ENCODE results near the gene PTCHD1.

The PTCHD1 gene

GRCh38 chrX:23396263-23396662 lies 61.6 kb downstream of the PTCHD1 start:
- H2BK120ac ChIP-seq (ENCODE audit: low read depth, low read length) = no peak overlapping the region
- H4K91ac ChIP-seq (ENCODE audit: low read depth, low read length, poor library complexity) = no peak overlapping the region
- no peaks in the 10 kb centered on the region for H3K9me3 ChIP-seq (replicated peaks in 1 of 2; ENCODE audit: control insufficient read depth in 2 of 2, insufficient read depth in 1 of 2, low read depth in 1 of 2, low read length in 2 of 2)
- no peak overlapping the region for H2BK12ac ChIP-seq (ENCODE audit: low read length)
- WGBS, 2 donors (ENCODE audit: extremely low coverage in 2 of 2, insufficient read length in 2 of 2, insufficient replicate concordance in 1 of 2) = no CpG with 5 or more reads among the region's 5 CpGs
- no peak overlapping the region for H3K23ac ChIP-seq (ENCODE audit: low read depth, low read length, poor library complexity)
- no peak overlapping the region for H3K27ac ChIP-seq (replicated peaks; ENCODE audit: low read length)
- no peak overlapping the region for H4K8ac ChIP-seq (ENCODE audit: low read depth, low read length)
- H2AFZ ChIP-seq (ENCODE audit: low read length) = no peak overlapping the region
- no peak overlapping the region for H2AK5ac ChIP-seq (ENCODE audit: low read depth, low read length)
- H2BK15ac ChIP-seq (ENCODE audit: low read length) = no peak overlapping the region
- no peak for DNase-seq (ENCODE audit: low spot score)
- H3K27me3 ChIP-seq (ENCODE audit: control insufficient read depth in 3 of 3, insufficient read depth in 3 of 3, low read depth in 1 of 3, low read length in 3 of 3) = no peaks in the 10 kb centered on the region
- H3K36me3 ChIP-seq (replicated peaks in 1 of 2; ENCODE audit: control insufficient read depth in 2 of 2, insufficient read depth in 2 of 2, low read length in 2 of 2) = no peaks in the 10 kb centered on the region
- H3K4me2 ChIP-seq (ENCODE audit: insufficient read depth, low read length, poor library complexity, severe bottlenecking) = no peak overlapping the region
- no peak overlapping the region for H3K14ac ChIP-seq (ENCODE audit: low read length)
- no peak overlapping the region for H2BK5ac ChIP-seq (ENCODE audit: low read length)
- no peak overlapping the region for H3K4me3 ChIP-seq (ENCODE audit: low read length in 2 of 2)
- no peaks in the 10 kb centered on the region for H3K79me1 ChIP-seq (ENCODE audit: low read depth, low read length)
- H3K9ac ChIP-seq (ENCODE audit: low read depth, low read length, poor library complexity) = no peak overlapping the region
- no peak overlapping the region for H3K18ac ChIP-seq (ENCODE audit: low read length)
- H3K4ac ChIP-seq (ENCODE audit: low read length) = no peak overlapping the region
- no peaks in the 10 kb centered on the region for H3K4me1 ChIP-seq (ENCODE audit: control insufficient read depth in 2 of 2, insufficient read depth in 1 of 2, low read depth in 1 of 2, low read length in 2 of 2)

- no peak overlapping the region for H2BK5ac ChIP-seq (ENCODE audit: low read length)
- H3K4me2 ChIP-seq (ENCODE audit: insufficient read depth, low read length, poor library complexity, severe bottlenecking) = no peak overlapping the region
- H3K79me1 ChIP-seq (ENCODE audit: low read depth, low read length) = no peaks in the 10 kb centered on the region
- no peak overlapping the region for H2AFZ ChIP-seq (ENCODE audit: low read length)
- no peaks in the 10 kb centered on the region for H3K9me3 ChIP-seq (replicated peaks in 1 of 2; ENCODE audit: control insufficient read depth in 2 of 2, insufficient read depth in 1 of 2, low read depth in 1 of 2, low read length in 2 of 2)
- no peak overlapping the region for H4K91ac ChIP-seq (ENCODE audit: low read depth, low read length, poor library complexity)
- no peak overlapping the region for H3K18ac ChIP-seq (ENCODE audit: low read length)
- H3K27ac ChIP-seq (replicated peaks; ENCODE audit: low read length) = no peak overlapping the region
- no peaks in the 10 kb centered on the region for H3K36me3 ChIP-seq (replicated peaks in 1 of 2; ENCODE audit: control insufficient read depth in 2 of 2, insufficient read depth in 2 of 2, low read length in 2 of 2)
- H2BK15ac ChIP-seq (ENCODE audit: low read length) = no peak overlapping the region
- no CpG with 5 or more reads among the region's 8 CpGs for WGBS, 2 donors (ENCODE audit: extremely low coverage in 2 of 2, insufficient read length in 2 of 2, insufficient replicate concordance in 1 of 2)
- H2BK12ac ChIP-seq (ENCODE audit: low read length) = no peak overlapping the region
- H3K9ac ChIP-seq (ENCODE audit: low read depth, low read length, poor library complexity) = no peak overlapping the region
- H3K4me1 ChIP-seq (ENCODE audit: control insufficient read depth in 2 of 2, insufficient read depth in 1 of 2, low read depth in 1 of 2, low read length in 2 of 2) = no peaks in the 10 kb centered on the region
- H2BK120ac ChIP-seq (ENCODE audit: low read depth, low read length) = no peak overlapping the region
- no peak for DNase-seq (ENCODE audit: low spot score)
- no peak overlapping the region for H3K14ac ChIP-seq (ENCODE audit: low read length)
- H3K4me3 ChIP-seq (ENCODE audit: low read length in 2 of 2) = no peak overlapping the region
- no peak overlapping the region for H4K8ac ChIP-seq (ENCODE audit: low read depth, low read length)
- no peak overlapping the region for H3K4ac ChIP-seq (ENCODE audit: low read length)
- no peak overlapping the region for H3K23ac ChIP-seq (ENCODE audit: low read depth, low read length, poor library complexity)
- no peaks in the 10 kb centered on the region for H3K27me3 ChIP-seq (ENCODE audit: control insufficient read depth in 3 of 3, insufficient read depth in 3 of 3, low read depth in 1 of 3, low read length in 3 of 3)
- no peak overlapping the region for H2AK5ac ChIP-seq (ENCODE audit: low read depth, low read length)
Measured at GRCh38 chrX:23398570-23398969, 63.9 kb downstream of the PTCHD1 start.

DNA sequence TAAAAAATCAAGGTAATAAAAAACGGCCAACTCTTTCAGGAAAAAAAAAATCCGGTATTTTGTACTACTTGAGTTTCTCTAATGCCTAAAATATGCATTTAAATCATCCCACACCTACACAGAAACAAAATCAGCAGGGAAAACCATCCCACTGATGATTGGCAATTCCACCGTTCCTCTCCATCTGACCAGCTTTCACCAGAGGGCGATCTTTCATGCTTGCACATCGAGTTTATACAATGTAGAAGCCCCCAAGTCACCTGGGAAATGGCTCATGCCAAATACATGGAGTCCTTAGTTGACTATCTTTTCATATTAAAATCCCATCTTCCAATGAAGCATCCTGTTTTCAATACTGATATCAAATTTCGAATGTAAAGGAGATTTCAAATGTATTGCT lies 69.2 kb downstream of the PTCHD1 start:
- Histone ChIP-seq H2AFZ (ENCODE audit: low read length) (no peak overlapping the region), H3K4me2 (ENCODE audit: insufficient read depth, low read length, poor library complexity, severe bottlenecking) (no peak overlapping the region), H3K14ac (ENCODE audit: low read length) (no peak overlapping the region), H3K4me1 (ENCODE audit: control insufficient read depth in 2 of 2, insufficient read depth in 1 of 2, low read depth in 1 of 2, low read length in 2 of 2) (no peaks in the 10 kb centered on the region), H2BK15ac (ENCODE audit: low read length) (no peak overlapping the region), H4K8ac (ENCODE audit: low read depth, low read length) (no peak overlapping the region), H2BK12ac (ENCODE audit: low read length) (no peak overlapping the region), H3K27ac (replicated peaks; ENCODE audit: low read length) (no peak overlapping the region), H3K9me3 (replicated peaks in 1 of 2; ENCODE audit: control insufficient read depth in 2 of 2, insufficient read depth in 1 of 2, low read depth in 1 of 2, low read length in 2 of 2) (no peaks in the 10 kb centered on the region), H3K36me3 (replicated peaks in 1 of 2; ENCODE audit: control insufficient read depth in 2 of 2, insufficient read depth in 2 of 2, low read length in 2 of 2) (no peaks in the 10 kb centered on the region), H2BK120ac (ENCODE audit: low read depth, low read length) (no peak overlapping the region), H3K9ac (ENCODE audit: low read depth, low read length, poor library complexity) (no peak overlapping the region), H3K79me1 (ENCODE audit: low read depth, low read length) (no peaks in the 10 kb centered on the region), H3K27me3 (ENCODE audit: control insufficient read depth in 3 of 3, insufficient read depth in 3 of 3, low read depth in 1 of 3, low read length in 3 of 3) (no peaks in the 10 kb centered on the region), H3K4ac (ENCODE audit: low read length) (no peak overlapping the region), H2AK5ac (ENCODE audit: low read depth, low read length) (no peak overlapping the region), H3K18ac (ENCODE audit: low read length) (no peak overlapping the region), H3K4me3 (ENCODE audit: low read length in 2 of 2) (no peak overlapping the region), H4K91ac (ENCODE audit: low read depth, low read length, poor library complexity) (no peak overlapping the region), H3K23ac (ENCODE audit: low read depth, low read length, poor library complexity) (no peak overlapping the region), H2BK5ac (ENCODE audit: low read length) (no peak overlapping the region)
- no peak for DNase-seq (ENCODE audit: low spot score)
- no CpG with 5 or more reads among the region's 6 CpGs for WGBS, 2 donors (ENCODE audit: extremely low coverage in 2 of 2, insufficient read length in 2 of 2, insufficient replicate concordance in 1 of 2)

DNA sequence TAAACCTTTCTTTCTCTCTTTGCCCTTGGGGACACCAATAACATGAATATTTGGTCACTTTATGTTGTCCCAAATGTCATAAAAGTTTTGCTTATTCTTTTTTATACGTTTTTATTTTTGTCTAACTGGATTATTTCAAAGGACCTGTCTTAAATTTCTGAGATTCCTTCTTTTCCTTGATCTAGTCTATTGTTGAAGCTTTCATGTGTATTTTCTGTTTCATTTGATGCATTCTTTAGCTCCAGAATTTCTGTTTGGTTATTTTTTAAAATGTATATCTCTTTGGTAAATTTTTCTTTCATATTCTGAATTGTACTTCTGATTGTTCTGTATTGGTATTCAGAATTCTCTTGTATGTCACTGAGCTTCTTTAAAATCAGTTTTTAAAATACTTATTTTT lies 88.3 kb downstream of the PTCHD1 start:
- Histone ChIP-seq H3K9me3 (replicated peaks in 1 of 2; ENCODE audit: control insufficient read depth in 2 of 2, insufficient read depth in 1 of 2, low read depth in 1 of 2, low read length in 2 of 2) (no peaks in the 10 kb centered on the region), H2BK5ac (ENCODE audit: low read length) (no peak overlapping the region), H4K91ac (ENCODE audit: low read depth, low read length, poor library complexity) (no peak overlapping the region), H3K4ac (ENCODE audit: low read length) (no peak overlapping the region), H3K4me2 (ENCODE audit: insufficient read depth, low read length, poor library complexity, severe bottlenecking) (no peak overlapping the region), H2BK120ac (ENCODE audit: low read depth, low read length) (no peak overlapping the region), H3K4me3 (ENCODE audit: low read length in 2 of 2) (no peak overlapping the region), H3K79me1 (ENCODE audit: low read depth, low read length) (no peaks in the 10 kb centered on the region), H3K4me1 (ENCODE audit: control insufficient read depth in 2 of 2, insufficient read depth in 1 of 2, low read depth in 1 of 2, low read length in 2 of 2) (no peaks in the 10 kb centered on the region), H3K18ac (ENCODE audit: low read length) (no peak overlapping the region), H3K14ac (ENCODE audit: low read length) (no peak overlapping the region), H2AFZ (ENCODE audit: low read length) (no peak overlapping the region), H4K8ac (ENCODE audit: low read depth, low read length) (no peak overlapping the region), H3K23ac (ENCODE audit: low read depth, low read length, poor library complexity) (no peak overlapping the region), H2AK5ac (ENCODE audit: low read depth, low read length) (no peak overlapping the region), H3K27me3 (ENCODE audit: control insufficient read depth in 3 of 3, insufficient read depth in 3 of 3, low read depth in 1 of 3, low read length in 3 of 3) (no peaks in the 10 kb centered on the region), H3K9ac (ENCODE audit: low read depth, low read length, poor library complexity) (no peak overlapping the region), H3K36me3 (replicated peaks in 1 of 2; ENCODE audit: control insufficient read depth in 2 of 2, insufficient read depth in 2 of 2, low read length in 2 of 2) (no peaks in the 10 kb centered on the region), H3K27ac (replicated peaks; ENCODE audit: low read length) (no peak overlapping the region), H2BK15ac (ENCODE audit: low read length) (no peak overlapping the region), H2BK12ac (ENCODE audit: low read length) (no peak overlapping the region)
- no CpG with 5 or more reads among the region's 1 CpG for WGBS, 2 donors (ENCODE audit: extremely low coverage in 2 of 2, insufficient read length in 2 of 2, insufficient replicate concordance in 1 of 2)
- no peak for DNase-seq (ENCODE audit: low spot score)

All from neuronal stem cell (in vitro differentiated cells).